Stomach (tissue), 9 donors: ENCODE data around the gene CMIP. TPM values are rescaled to one million over a fixed set of nuclear protein-coding genes. Genes with fewer than 3 reads are reported as not detected.

Source experiments
- DNase-seq, 2 donors: peaks; one replicate each; pipeline versions ENCODE4 v3.0.0 to v3.0.0-alpha.2; 2013 to 2019
- H3K27ac ChIP-seq, 5 donors: fragments of 200-600 bp in 4 of 5; sonication (generic) in 4 of 5; one replicate each; pipeline ENCODE4 v1.5.1; 2013 to 2019; ENCODE audit warnings: mild to moderate bottlenecking in 1 of 5, moderate library complexity in 1 of 5
- H3K27me3 ChIP-seq, 3 donors: fragments of 200-600 bp; sonication (generic); one replicate each; pipeline ENCODE4 v1.5.1; 2017 to 2019; ENCODE audit warnings: mixed run types in 1 of 3
- H3K36me3 ChIP-seq, 4 donors: fragments of 200-600 bp; sonication (generic); 1 replicate in 3 of 4; 2 replicates in 1 of 4; pipeline ENCODE4 v1.5.1; 2016 to 2019
- H3K4me1 ChIP-seq, 4 donors: fragments of 200-600 bp; sonication (generic); one replicate each; pipeline ENCODE4 v1.5.1; 2016 to 2019
- H3K4me3 ChIP-seq, 4 donors: fragments of 200-600 bp; sonication (generic) in 3 of 4; one replicate each; pipeline ENCODE4 v1.5.1; 2016 to 2019; ENCODE audit warnings: mild to moderate bottlenecking in 1 of 4
- H3K9me3 ChIP-seq, 4 donors: fragments of 200-600 bp; sonication (generic); one replicate each; pipeline ENCODE4 v1.5.1; 2016 to 2019
- EP300 ChIP-seq: sonication (generic); formaldehyde crosslinking; IDR thresholded peaks from one replicate; pipeline ENCODE4 v1.6.1; 2017; ENCODE audit warnings: antibody characterized with exemption
- POLR2A ChIP-seq, 4 donors: fragments of 450-650 bp; IDR thresholded peaks; one replicate each; pipeline ENCODE4 v1.6.1; 2016; ENCODE audit warnings: antibody characterized with exemption in 4 of 4, control low read depth in 2 of 4, mild to moderate bottlenecking in 1 of 4, moderate library complexity in 1 of 4
- POLR2AphosphoS5 ChIP-seq, 3 donors: sonication (generic); formaldehyde crosslinking; IDR thresholded peaks; one replicate each; pipeline ENCODE4 v1.6.1; 2016; ENCODE audit warnings: antibody characterized with exemption in 3 of 3
- WGBS, 5 donors: extraction: QIAGEN DNeasy Blood & Tissue Kit in 3 of 5; methylation state at CpG; one replicate each; pipeline versions ENCODE4 v1.1.5 to v1.1.7; 2013 to 2018; 5-methylcytosine and 5-hydroxymethylcytosine counted together
- intact Hi-C: fragments of 100-400 bp; cut with DNase I; formaldehyde crosslinking; loops from one replicate; pipeline ENCODE4 v1.15.1; 2023; ENCODE audit warnings: low total_unique reads
- polyA plus RNA-seq, 3 donors: library from polyadenylated mRNA; stranded (reverse); fragments of 200-250 nt; gene quantifications; one replicate each; pipeline ENCODE4 v1.2.3, GENCODE V29; 2013
- total RNA-seq, 5 donors: library from RNA; depleted of rRNA; stranded (reverse); fragments of >200 nt; gene quantifications; one replicate each; pipeline versions ENCODE4 v1.1.0 to v1.2.3, GENCODE V29; 2014 to 2016
- TF ChIP-seq, protein P1 (sequence below), 7 experiments: fragments of 450-650 bp in 4 of 7; fragments of 200-600 bp in 3 of 7; sonication (generic) in 3 of 7; IDR thresholded peaks; one replicate each; pipeline ENCODE4 v1.5.1; 2016 to 2019; ENCODE audit warnings: antibody characterized with exemption in 7 of 7, control low read depth in 2 of 7, mild to moderate bottlenecking in 1 of 7
- donor health status: healthy with polysubstance abuse.
- donor health status: Bipolar disorder and iron deficiency.
- donor health status: healthy.

CMIP gene
- total and polyA plus RNA-seq, 8 donors = 11.1 to 71.0 (median 31.2) TPM

- 81 to 94% (median 84%) methylated on average over 7 of the region's 7 CpGs for WGBS, 5 donors
- Histone ChIP-seq H3K27ac (no peak overlapping the region), H3K4me3 (no peak overlapping the region), H3K4me1 (peaks cover 63 to 88% (median 77%) of the 10 kb centered on the region in 4 donors), H3K36me3 (no peaks in the 10 kb centered on the region), H3K27me3 (no peaks in the 10 kb centered on the region), H3K9me3 (no peaks in the 10 kb centered on the region)
- intact Hi-C loops = no loop called here
- no peak for DNase-seq
- TF ChIP-seq, protein P1, sequence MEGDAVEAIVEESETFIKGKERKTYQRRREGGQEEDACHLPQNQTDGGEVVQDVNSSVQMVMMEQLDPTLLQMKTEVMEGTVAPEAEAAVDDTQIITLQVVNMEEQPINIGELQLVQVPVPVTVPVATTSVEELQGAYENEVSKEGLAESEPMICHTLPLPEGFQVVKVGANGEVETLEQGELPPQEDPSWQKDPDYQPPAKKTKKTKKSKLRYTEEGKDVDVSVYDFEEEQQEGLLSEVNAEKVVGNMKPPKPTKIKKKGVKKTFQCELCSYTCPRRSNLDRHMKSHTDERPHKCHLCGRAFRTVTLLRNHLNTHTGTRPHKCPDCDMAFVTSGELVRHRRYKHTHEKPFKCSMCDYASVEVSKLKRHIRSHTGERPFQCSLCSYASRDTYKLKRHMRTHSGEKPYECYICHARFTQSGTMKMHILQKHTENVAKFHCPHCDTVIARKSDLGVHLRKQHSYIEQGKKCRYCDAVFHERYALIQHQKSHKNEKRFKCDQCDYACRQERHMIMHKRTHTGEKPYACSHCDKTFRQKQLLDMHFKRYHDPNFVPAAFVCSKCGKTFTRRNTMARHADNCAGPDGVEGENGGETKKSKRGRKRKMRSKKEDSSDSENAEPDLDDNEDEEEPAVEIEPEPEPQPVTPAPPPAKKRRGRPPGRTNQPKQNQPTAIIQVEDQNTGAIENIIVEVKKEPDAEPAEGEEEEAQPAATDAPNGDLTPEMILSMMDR (IDR thresholded peaks at IDR 0.05) = no peak
- TF ChIP-seq POLR2AphosphoS5 (IDR thresholded peaks at IDR 0.05) (no peak), EP300 (no peak), POLR2A (IDR thresholded peaks at IDR 0.05) (no peak)
These were observed 5.4 kb downstream of the CMIP start for GRCh38 chr16:81449899-81450608.

GRCh38 chr16:81450783-81451491 is 6.3 kb downstream of the CMIP start:
- peaks cover 63 to 92% (median 80%) of the 10 kb centered on the region in 4 donors for H3K4me1 ChIP-seq
- no peaks in the 10 kb centered on the region for H3K9me3 ChIP-seq
- H3K4me3 ChIP-seq = no peak overlapping the region
- H3K27ac ChIP-seq = peak overlapping the region in 1 of 5 donors; percentile 55
- intact Hi-C loops = no loop called here
- 81 to 86% (median 84%) methylated on average over 12 of the region's 12 CpGs for WGBS, 5 donors
- no peaks in the 10 kb centered on the region for H3K27me3 ChIP-seq
- TF ChIP-seq, protein P1 (IDR thresholded peaks at IDR 0.05) = no peak
- no peak for TF ChIP-seq POLR2AphosphoS5 (IDR thresholded peaks at IDR 0.05)
- no peak for TF ChIP-seq EP300
- TF ChIP-seq POLR2A (IDR thresholded peaks at IDR 0.05) = no peak
- no peak for DNase-seq
- H3K36me3 ChIP-seq = no peaks in the 10 kb centered on the region

DNA sequence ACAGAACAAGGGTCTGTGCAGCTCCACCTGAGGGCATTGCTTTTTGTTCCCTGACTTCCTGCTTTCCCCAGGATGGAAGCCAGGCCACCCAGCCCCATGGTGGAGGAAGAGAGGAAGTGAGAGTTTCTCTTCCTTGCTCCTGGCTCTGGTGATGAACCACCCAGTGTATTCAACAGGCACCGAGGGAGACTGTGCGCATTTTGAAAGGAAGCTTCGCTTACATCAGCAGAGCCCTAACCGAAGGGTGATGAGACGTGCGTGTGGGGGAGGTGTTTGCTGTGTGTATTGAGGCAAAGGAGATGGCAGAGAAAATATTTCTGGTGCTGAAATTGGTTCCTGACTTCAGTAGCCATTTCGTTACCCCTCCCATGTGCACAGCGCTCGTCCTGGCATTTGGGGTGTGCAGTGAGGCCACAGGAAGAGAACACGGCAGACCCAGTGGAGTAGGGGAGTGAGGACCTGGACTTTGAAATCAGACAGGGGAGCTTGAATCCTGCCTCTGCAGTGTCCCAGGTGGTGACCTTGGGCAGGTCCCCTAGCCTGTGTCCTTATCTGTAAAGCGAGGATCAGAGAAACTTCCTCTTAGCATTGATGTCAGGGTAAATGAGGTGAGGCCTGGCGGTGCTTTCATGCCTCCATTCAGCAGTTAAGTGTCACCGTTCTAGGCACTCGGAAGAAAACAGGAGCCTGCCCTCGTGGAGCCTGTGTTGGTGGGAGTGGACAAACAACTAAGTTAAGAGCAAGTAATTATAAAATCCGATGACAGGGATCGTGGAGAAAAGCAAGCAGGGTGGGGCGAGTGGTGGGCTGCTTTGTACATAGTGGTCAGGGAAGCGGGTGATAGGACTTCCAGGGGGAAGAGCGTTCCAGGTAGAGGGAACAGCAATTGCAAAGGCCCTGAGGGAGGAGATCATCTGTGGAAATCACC is 7.4 kb downstream of the CMIP start:
- H3K9me3 ChIP-seq = no peaks in the 10 kb centered on the region
- TF ChIP-seq EP300 (no peak), POLR2A (IDR thresholded peaks at IDR 0.05) (no peak), POLR2AphosphoS5 (IDR thresholded peaks at IDR 0.05) (peak in 1 of 3 donors; percentile 8)
- TF ChIP-seq, protein P1 (IDR thresholded peaks at IDR 0.05) = no peak
- no peak overlapping the region for H3K4me3 ChIP-seq
- 62 to 75% (median 72%) methylated on average over 20 of the region's 20 CpGs for WGBS, 5 donors
- H3K36me3 ChIP-seq = peaks cover 0 to 9% (median 8%) of the 10 kb centered on the region in 4 donors
- peak in 1 of 2 donors; percentile 59 for DNase-seq
- intact Hi-C loops = no loop called here
- peaks cover 57 to 92% (median 81%) of the 10 kb centered on the region in 4 donors for H3K4me1 ChIP-seq
- peak overlapping the region; percentile 13 to 61 (median 39) for H3K27ac ChIP-seq
- no peaks in the 10 kb centered on the region for H3K27me3 ChIP-seq
